HCT116 (cell line): ENCODE data around the gene EZH1. TPM values are rescaled to one million over a fixed set of nuclear protein-coding genes. Genes with fewer than 3 reads are reported as not detected.

Source experiments
- CBX3 ChIP-seq: IDR thresholded peaks from 2 replicates; pipeline ENCODE4 v1.6.1; 2012; ENCODE audit warnings: low read depth
- CEBPB ChIP-seq: IDR thresholded peaks from 2 replicates; pipeline ENCODE4 v1.6.1; 2012; ENCODE audit warnings: low read depth
- ELF1 ChIP-seq: IDR thresholded peaks from 2 replicates; pipeline ENCODE4 v1.6.1; 2012; ENCODE audit warnings: low read depth, borderline replicate concordance
- EZH2 ChIP-seq: fragments of 200-600 bp; sonication (generic); IDR thresholded peaks from 2 replicates; pipeline ENCODE4 v1.6.1; 2017; ENCODE audit warnings: antibody characterized with exemption, mixed run types
- EZH2phosphoT487 ChIP-seq: fragments of 200-600 bp; IDR thresholded peaks from 2 replicates; pipeline ENCODE4 v1.6.1; 2018; ENCODE audit warnings: antibody characterized with exemption, borderline replicate concordance
- POLR2A ChIP-seq: IDR thresholded peaks from 2 replicates; pipeline ENCODE4 v1.7.0; 2011; ENCODE audit warnings: borderline replicate concordance; ENCODE audit not compliant: insufficient read depth, insufficient read length; ENCODE audit errors: extremely low read depth
- RAD21 ChIP-seq: IDR thresholded peaks from 2 replicates; pipeline ENCODE4 v1.6.1; 2012; ENCODE audit warnings: low read depth, mild to moderate bottlenecking
- SIN3A ChIP-seq: IDR thresholded peaks from 2 replicates; pipeline ENCODE4 v1.6.1; 2012; ENCODE audit warnings: low read depth
- SP1 ChIP-seq: IDR thresholded peaks from 2 replicates; pipeline ENCODE4 v1.6.1; 2012; ENCODE audit warnings: low read depth
- SRF ChIP-seq: IDR thresholded peaks from 2 replicates; pipeline ENCODE4 v1.6.1; 2012; ENCODE audit warnings: low read depth
- YY1 ChIP-seq: IDR thresholded peaks from 2 replicates; pipeline ENCODE4 v1.6.1; 2011; ENCODE audit warnings: low read length, low read depth, moderate library complexity, mild to moderate bottlenecking; ENCODE audit not compliant: insufficient replicate concordance; ENCODE audit errors: extremely low read depth
- ZFX ChIP-seq: fragments of 450-650 bp; IDR thresholded peaks from 2 replicates; pipeline ENCODE4 v1.6.1; 2017
- total RNA-seq: library from RNA; stranded (reverse); gene quantifications from one replicate; pipeline ENCODE4 v1.2.1, GENCODE V29; 2021; ENCODE audit not compliant: unreplicated experiment
- TF ChIP-seq, protein P1 (sequence below): IDR thresholded peaks from 2 replicates; pipeline ENCODE4 v1.6.1; 2012; ENCODE audit warnings: low read depth
- TF ChIP-seq, protein P2 (sequence below), 3 experiments: fragments of 200-600 bp in 1 of 3; sonication (generic) in 1 of 3; IDR thresholded peaks in 2 of 3; conservative IDR thresholded peaks in 1 of 3; 2 replicates each; pipeline ENCODE4 v1.5.1; 2012 to 2017; ENCODE audit warnings: low read depth in 2 of 3, low read length in 2 of 3, antibody characterized with exemption in 1 of 3, borderline replicate concordance in 1 of 3, control low read depth in 1 of 3, mild to moderate bottlenecking in 1 of 3, mixed read lengths in 1 of 3, mixed run types in 1 of 3, moderate library complexity in 1 of 3; ENCODE audit not compliant: insufficient read depth in 1 of 3

EZH1 gene
- total RNA-seq, 1 experiment from 2014 or later, result 29.3 TPM

DNA sequence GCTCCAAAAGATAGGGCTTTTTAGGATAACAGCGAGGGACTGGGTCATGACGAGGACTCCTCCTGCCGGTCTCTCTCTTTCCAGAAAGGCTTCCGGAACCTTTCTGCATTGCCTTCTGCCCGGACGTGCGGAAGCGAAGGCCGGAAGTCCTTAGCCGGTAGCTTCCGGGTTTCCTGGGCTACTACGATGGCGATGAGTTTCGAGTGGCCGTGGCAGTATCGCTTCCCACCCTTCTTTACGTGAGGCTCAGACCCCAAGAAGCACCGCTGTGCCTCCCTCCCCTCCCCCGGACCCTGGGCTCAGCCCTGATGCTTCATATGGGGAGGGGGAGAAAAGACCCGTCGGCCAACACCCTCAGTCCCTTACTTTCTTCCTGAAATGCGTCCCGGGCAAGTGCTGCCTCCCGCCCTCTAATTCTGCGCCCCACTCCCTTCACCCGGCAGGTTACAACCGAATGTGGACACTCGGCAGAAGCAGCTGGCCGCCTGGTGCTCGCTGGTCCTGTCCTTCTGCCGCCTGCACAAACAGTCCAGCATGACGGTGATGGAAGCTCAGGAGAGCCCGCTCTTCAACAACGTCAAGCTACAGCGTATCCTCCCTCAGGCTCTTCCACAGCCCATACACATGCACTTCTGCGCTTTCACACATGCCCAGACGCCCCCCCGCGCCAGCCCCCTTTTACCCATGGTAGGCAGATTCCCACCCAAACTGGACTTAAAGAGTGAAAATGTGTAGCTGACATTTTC lies 28.6 kb upstream of the EZH1 start, which contains the start of gene VPS25 (continued):
- TF ChIP-seq, protein P1, sequence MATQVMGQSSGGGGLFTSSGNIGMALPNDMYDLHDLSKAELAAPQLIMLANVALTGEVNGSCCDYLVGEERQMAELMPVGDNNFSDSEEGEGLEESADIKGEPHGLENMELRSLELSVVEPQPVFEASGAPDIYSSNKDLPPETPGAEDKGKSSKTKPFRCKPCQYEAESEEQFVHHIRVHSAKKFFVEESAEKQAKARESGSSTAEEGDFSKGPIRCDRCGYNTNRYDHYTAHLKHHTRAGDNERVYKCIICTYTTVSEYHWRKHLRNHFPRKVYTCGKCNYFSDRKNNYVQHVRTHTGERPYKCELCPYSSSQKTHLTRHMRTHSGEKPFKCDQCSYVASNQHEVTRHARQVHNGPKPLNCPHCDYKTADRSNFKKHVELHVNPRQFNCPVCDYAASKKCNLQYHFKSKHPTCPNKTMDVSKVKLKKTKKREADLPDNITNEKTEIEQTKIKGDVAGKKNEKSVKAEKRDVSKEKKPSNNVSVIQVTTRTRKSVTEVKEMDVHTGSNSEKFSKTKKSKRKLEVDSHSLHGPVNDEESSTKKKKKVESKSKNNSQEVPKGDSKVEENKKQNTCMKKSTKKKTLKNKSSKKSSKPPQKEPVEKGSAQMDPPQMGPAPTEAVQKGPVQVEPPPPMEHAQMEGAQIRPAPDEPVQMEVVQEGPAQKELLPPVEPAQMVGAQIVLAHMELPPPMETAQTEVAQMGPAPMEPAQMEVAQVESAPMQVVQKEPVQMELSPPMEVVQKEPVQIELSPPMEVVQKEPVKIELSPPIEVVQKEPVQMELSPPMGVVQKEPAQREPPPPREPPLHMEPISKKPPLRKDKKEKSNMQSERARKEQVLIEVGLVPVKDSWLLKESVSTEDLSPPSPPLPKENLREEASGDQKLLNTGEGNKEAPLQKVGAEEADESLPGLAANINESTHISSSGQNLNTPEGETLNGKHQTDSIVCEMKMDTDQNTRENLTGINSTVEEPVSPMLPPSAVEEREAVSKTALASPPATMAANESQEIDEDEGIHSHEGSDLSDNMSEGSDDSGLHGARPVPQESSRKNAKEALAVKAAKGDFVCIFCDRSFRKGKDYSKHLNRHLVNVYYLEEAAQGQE, result no peak
- peak; percentile 45; the same call in 1 of the 2 replicates for TF ChIP-seq SP1
- no peak for TF ChIP-seq ZFX
- TF ChIP-seq CEBPB, result no peak
- TF ChIP-seq ELF1, result peak; percentile 83; the same call in 1 of the 2 replicates
- TF ChIP-seq POLR2A, result peak; percentile 92
- TF ChIP-seq, protein P2, sequence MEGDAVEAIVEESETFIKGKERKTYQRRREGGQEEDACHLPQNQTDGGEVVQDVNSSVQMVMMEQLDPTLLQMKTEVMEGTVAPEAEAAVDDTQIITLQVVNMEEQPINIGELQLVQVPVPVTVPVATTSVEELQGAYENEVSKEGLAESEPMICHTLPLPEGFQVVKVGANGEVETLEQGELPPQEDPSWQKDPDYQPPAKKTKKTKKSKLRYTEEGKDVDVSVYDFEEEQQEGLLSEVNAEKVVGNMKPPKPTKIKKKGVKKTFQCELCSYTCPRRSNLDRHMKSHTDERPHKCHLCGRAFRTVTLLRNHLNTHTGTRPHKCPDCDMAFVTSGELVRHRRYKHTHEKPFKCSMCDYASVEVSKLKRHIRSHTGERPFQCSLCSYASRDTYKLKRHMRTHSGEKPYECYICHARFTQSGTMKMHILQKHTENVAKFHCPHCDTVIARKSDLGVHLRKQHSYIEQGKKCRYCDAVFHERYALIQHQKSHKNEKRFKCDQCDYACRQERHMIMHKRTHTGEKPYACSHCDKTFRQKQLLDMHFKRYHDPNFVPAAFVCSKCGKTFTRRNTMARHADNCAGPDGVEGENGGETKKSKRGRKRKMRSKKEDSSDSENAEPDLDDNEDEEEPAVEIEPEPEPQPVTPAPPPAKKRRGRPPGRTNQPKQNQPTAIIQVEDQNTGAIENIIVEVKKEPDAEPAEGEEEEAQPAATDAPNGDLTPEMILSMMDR (IDR thresholded peaks at IDR 0.05 in 2 of 3, conservative IDR thresholded peaks at IDR 0.05 in 1 of 3; ENCODE audit: borderline replicate concordance in 1 of 3, insufficient read depth in 1 of 3, low read depth in 2 of 3, low read length in 2 of 3), result peak in 1 of 3 experiments; percentile 18; a peak in 1 of 6 replicates
- TF ChIP-seq SRF, result peak; percentile 88
- no peak for TF ChIP-seq RAD21
- peak; percentile 87 for TF ChIP-seq CBX3
- TF ChIP-seq EZH2, result no peak
- TF ChIP-seq EZH2phosphoT487, result no peak
- peak; percentile 87 for TF ChIP-seq SIN3A
- TF ChIP-seq YY1, result peak; percentile 87
